NCI-H1092 (cell line): Measurements from ENCODE around the gene CIAPIN1.

Source experiments
- DNase-seq: peaks from one replicate; lab custom pipeline; 2025; lab: John Stamatoyannopoulos, UW

The CIAPIN1 gene

DNA sequence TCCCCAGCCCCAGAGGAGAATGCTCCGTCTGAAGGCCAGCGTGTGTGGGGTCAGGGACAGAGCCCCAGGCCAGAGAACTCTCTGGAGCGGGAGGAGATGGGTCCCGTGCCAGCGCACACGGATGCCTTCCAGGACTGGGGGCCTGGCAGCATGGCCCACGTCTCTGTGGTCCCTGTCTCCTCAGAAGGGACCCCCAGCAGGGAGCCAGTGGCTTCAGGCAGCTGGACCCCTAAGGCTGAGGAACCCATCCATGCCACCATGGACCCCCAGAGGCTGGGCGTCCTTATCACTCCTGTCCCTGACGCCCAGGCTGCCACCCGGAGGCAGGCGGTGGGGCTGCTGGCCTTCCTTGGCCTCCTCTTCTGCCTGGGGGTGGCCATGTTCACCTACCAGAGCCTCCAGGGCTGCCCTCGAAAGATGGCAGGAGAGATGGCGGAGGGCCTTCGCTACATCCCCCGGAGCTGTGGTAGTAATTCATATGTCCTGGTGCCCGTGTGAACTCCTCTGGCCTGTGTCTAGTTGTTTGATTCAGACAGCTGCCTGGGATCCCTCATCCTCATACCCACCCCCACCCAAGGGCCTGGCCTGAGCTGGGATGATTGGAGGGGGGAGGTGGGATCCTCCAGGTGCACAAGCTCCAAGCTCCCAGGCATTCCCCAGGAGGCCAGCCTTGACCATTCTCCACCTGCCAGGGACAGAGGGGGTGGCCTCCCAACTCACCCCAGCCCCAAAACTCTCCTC, 64.5 kb downstream of the CIAPIN1 start:
- no peak for DNase-seq

DNA sequence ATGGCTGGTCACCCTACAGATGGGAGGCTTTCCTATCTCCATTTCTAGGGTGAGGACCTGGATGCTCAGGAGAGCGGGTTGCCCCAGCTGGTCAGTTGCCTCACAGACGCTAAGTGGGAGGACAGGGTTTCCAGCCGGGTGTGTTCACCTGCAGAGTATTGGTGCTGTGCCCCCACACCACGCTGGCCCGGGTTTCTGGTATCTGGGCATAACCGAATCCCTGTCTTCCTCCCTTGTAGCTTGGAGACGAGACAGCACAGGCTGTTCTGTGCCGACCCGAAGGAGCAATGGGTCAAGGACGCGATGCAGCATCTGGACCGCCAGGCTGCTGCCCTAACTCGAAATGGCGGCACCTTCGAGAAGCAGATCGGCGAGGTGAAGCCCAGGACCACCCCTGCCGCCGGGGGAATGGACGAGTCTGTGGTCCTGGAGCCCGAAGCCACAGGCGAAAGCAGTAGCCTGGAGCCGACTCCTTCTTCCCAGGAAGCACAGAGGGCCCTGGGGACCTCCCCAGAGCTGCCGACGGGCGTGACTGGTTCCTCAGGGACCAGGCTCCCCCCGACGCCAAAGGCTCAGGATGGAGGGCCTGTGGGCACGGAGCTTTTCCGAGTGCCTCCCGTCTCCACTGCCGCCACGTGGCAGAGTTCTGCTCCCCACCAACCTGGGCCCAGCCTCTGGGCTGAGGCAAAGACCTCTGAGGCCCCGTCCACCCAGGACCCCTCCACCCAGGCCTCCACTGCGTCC, 65.2 kb downstream of the CIAPIN1 start:
- DNase-seq, result no peak

- DNase-seq, result peak; percentile 6
Observed at GRCh38 chr16:57380671-57381462, 66.3 kb downstream of the CIAPIN1 start.

DNA sequence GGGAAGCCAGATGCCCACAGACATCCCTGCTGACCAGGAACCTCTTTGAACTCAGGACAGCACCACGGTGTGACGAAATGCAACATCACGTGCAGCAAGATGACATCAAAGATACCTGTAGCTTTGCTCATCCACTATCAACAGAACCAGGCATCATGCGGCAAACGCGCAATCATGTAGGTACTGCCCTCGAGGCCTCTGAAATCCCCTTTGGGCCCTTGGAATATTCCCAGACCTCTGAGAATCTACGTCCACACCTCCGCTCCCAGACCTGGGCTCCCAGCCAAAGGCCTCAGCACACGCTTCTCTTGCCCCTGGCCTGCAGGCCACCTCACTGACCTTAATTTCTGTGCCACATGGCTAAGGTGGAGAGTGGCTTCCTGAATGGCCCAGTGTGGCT, 67.6 kb downstream of the CIAPIN1 start:
- no peak for DNase-seq
